DND-41 (cell line): ENCODE data around the gene AASS.

Source experiments
- ATAC-seq: fragments of 200-7000 bp; cut with Tn5 transposase; 3 replicates; pipeline ENCODE4 v1.9.1; 2021; ENCODE audit warnings: low read depth; ENCODE audit not compliant: insufficient read depth
- DNase-seq: peaks from one replicate; pipeline ENCODE4 v3.0.0-alpha.2; 2020
- H2AFZ ChIP-seq: 2 replicates; pipeline ENCODE4 v1.6.0; 2012; ENCODE audit warnings: low read depth, low read length
- H3K27ac ChIP-seq: 2 replicates; pipeline ENCODE4 v1.5.1; 2012; ENCODE audit warnings: low read length, inconsistent platforms
- H3K27me3 ChIP-seq: fragments of 200-600 bp; sonication (generic); 2 replicates; pipeline ENCODE4 v1.6.0; 2012; ENCODE audit warnings: low read length, mild to moderate bottlenecking, inconsistent platforms; ENCODE audit not compliant: insufficient read depth, poor library complexity
- H3K36me3 ChIP-seq: 2 replicates; pipeline ENCODE4 v1.5.1; 2012; ENCODE audit warnings: low read length, inconsistent platforms; ENCODE audit not compliant: insufficient read depth
- H3K4me1 ChIP-seq: 2 replicates; pipeline ENCODE4 v1.5.1; 2012; ENCODE audit warnings: mild to moderate bottlenecking, low read length; ENCODE audit not compliant: insufficient read depth
- H3K4me2 ChIP-seq: 2 replicates; pipeline ENCODE4 v1.6.0; 2012; ENCODE audit warnings: mild to moderate bottlenecking, moderate library complexity, low read length, inconsistent platforms; ENCODE audit not compliant: insufficient read depth
- H3K4me3 ChIP-seq, 2 experiments: fragments of 200-600 bp in 1 of 2; shearing (Covaris generic) in 1 of 2; 2 replicates each; pipeline ENCODE4 v1.5.1; 2012 to 2016; ENCODE audit warnings: inconsistent platforms in 2 of 2, low read length in 2 of 2, mild to moderate bottlenecking in 2 of 2, low read depth in 1 of 2, moderate library complexity in 1 of 2
- H3K79me2 ChIP-seq: 2 replicates; pipeline ENCODE4 v1.6.0; 2012; ENCODE audit warnings: low read length, inconsistent platforms; ENCODE audit not compliant: insufficient read depth
- H3K9ac ChIP-seq: 2 replicates; pipeline ENCODE4 v1.6.0; 2012; ENCODE audit warnings: low read depth, mild to moderate bottlenecking, inconsistent platforms, low read length, moderate library complexity
- H3K9me3 ChIP-seq: 2 replicates; pipeline ENCODE4 v1.5.1; 2012; ENCODE audit warnings: low read length, moderate library complexity, mild to moderate bottlenecking, inconsistent platforms; ENCODE audit not compliant: insufficient read depth, severe bottlenecking
- H4K20me1 ChIP-seq: 2 replicates; pipeline ENCODE4 v1.6.0; 2012; ENCODE audit warnings: low read length; ENCODE audit not compliant: insufficient read depth
- CTCF ChIP-seq: IDR thresholded peaks from 2 replicates; pipeline ENCODE4 v1.5.1; 2012; ENCODE audit warnings: borderline replicate concordance, low read length, moderate library complexity, mild to moderate bottlenecking; ENCODE audit not compliant: poor library complexity, severe bottlenecking; ENCODE audit errors: extremely low read depth
- EZH2 ChIP-seq: IDR thresholded peaks from 3 replicates; pipeline ENCODE4 v1.6.1; 2012; ENCODE audit warnings: borderline replicate concordance, low read depth, mild to moderate bottlenecking, moderate library complexity, low read length, inconsistent platforms; ENCODE audit not compliant: severe bottlenecking

AASS gene

GRCh38 chr7:122161628-122162027 lies 17.6 kb upstream of the AASS start:
- Histone ChIP-seq H3K4me1 (no peaks in the 10 kb centered on the region), H4K20me1 (no peaks in the 10 kb centered on the region), H3K36me3 (no peaks in the 10 kb centered on the region), H3K27me3 (peaks cover 2% of the 10 kb centered on the region), H3K9ac (no peak overlapping the region), H3K4me2 (no peak overlapping the region), H3K4me3 (no peak overlapping the region), H3K79me2 (no peaks in the 10 kb centered on the region), H2AFZ (no peak overlapping the region), H3K27ac (no peak overlapping the region), H3K9me3 (no peaks in the 10 kb centered on the region)
- DNase-seq (no peak), ATAC-seq (no peak)
- TF ChIP-seq EZH2 (no peak), CTCF (no peak)

- TF ChIP-seq CTCF: no peak
- no peak for TF ChIP-seq EZH2
- H3K9ac ChIP-seq: no peak overlapping the region
Observed at GRCh38 chr7:122155566-122155965, 11.5 kb upstream of the AASS start.

GRCh38 chr7:122148878-122149277 lies 4.8 kb upstream of the AASS start:
- DNase-seq: no peak
- H3K4me1 ChIP-seq: no peaks in the 10 kb centered on the region
- H3K79me2 ChIP-seq: no peaks in the 10 kb centered on the region
- no peak overlapping the region for H2AFZ ChIP-seq
- no peaks in the 10 kb centered on the region for H3K9me3 ChIP-seq
- H3K4me2 ChIP-seq: no peak overlapping the region
- ATAC-seq: no peak
- no peaks in the 10 kb centered on the region for H3K27me3 ChIP-seq
- H3K36me3 ChIP-seq: no peaks in the 10 kb centered on the region
- no peak overlapping the region for H3K4me3 ChIP-seq
- TF ChIP-seq EZH2 (no peak), CTCF (no peak)
- H3K27ac ChIP-seq: no peak overlapping the region
- no peak overlapping the region for H3K9ac ChIP-seq
- no peaks in the 10 kb centered on the region for H4K20me1 ChIP-seq

More at GRCh38 chr7:122155566-122155965, 11.5 kb upstream of the AASS start:
- no peaks in the 10 kb centered on the region for H3K27me3 ChIP-seq
- H2AFZ ChIP-seq: no peak overlapping the region
- H3K9me3 ChIP-seq: no peaks in the 10 kb centered on the region
- H3K36me3 ChIP-seq: no peaks in the 10 kb centered on the region
- no peaks in the 10 kb centered on the region for H3K79me2 ChIP-seq
- H3K4me3 ChIP-seq: no peak overlapping the region
- ATAC-seq (no peak), DNase-seq (no peak)
- no peaks in the 10 kb centered on the region for H4K20me1 ChIP-seq
- H3K27ac ChIP-seq: no peak overlapping the region
- H3K4me1 ChIP-seq: no peaks in the 10 kb centered on the region
- no peak overlapping the region for H3K4me2 ChIP-seq

GRCh38 chr7:122148081-122148480 lies 4.0 kb upstream of the AASS start:
- H2AFZ ChIP-seq: no peak overlapping the region
- no peak overlapping the region for H3K4me2 ChIP-seq
- H3K4me1 ChIP-seq: no peaks in the 10 kb centered on the region
- H3K27ac ChIP-seq: no peak overlapping the region
- ATAC-seq (no peak), DNase-seq (no peak)
- H4K20me1 ChIP-seq: no peaks in the 10 kb centered on the region
- no peaks in the 10 kb centered on the region for H3K36me3 ChIP-seq
- H3K4me3 ChIP-seq: no peak overlapping the region
- no peaks in the 10 kb centered on the region for H3K27me3 ChIP-seq
- H3K79me2 ChIP-seq: no peaks in the 10 kb centered on the region
- no peak overlapping the region for H3K9ac ChIP-seq
- TF ChIP-seq CTCF: no peak
- no peak for TF ChIP-seq EZH2
- no peaks in the 10 kb centered on the region for H3K9me3 ChIP-seq
